ENCODE data around the gene C19orf25.

Gene C19orf25

GRCh38 chr19:1489463-1490310 lies 10.7 kb upstream of the C19orf25 start:
- no peak for DNase-seq (ENCODE audit: low read depth)
- TF ChIP-seq MYC (IDR thresholded peaks at IDR 0.05; ENCODE audit: low read depth, low read length) (no peak), POLR2A (IDR thresholded peaks at IDR 0.05; ENCODE audit: extremely low read depth, insufficient read length) (peak; percentile 32)
- H3K4me3 ChIP-seq (ENCODE audit: low read depth, low read length): peak overlapping the region; percentile 21

DNA sequence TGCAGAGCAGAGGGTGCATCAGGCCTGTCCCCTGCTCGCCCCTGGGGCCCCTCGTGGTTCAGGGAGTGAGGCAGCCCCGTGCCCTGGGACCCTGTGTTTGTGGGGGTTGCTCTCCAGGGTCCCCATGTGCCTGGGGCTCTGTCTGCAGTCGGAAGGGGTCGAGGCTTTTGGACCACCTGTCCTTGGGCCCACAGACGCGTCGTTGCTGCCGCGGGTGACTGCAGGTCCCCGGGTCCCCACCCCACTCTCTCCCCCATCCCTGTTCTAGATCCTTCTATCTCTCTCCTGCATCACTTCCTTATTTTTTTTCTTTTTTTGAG lies 9.2 kb upstream of the C19orf25 start:
- DNase-seq (ENCODE audit: low read depth): no peak

GRCh38 chr19:1487576-1488281 lies 8.7 kb upstream of the C19orf25 start:
- DNase-seq (ENCODE audit: low read depth): no peak
- TF ChIP-seq MYC (IDR thresholded peaks at IDR 0.05; ENCODE audit: low read depth, low read length) (no peak), CTCF (IDR thresholded peaks at IDR 0.05; ENCODE audit: low read depth, low read length) (no peak), POLR2A (IDR thresholded peaks at IDR 0.05; ENCODE audit: extremely low read depth, insufficient read length) (no peak)
- TF ChIP-seq, protein P1, sequence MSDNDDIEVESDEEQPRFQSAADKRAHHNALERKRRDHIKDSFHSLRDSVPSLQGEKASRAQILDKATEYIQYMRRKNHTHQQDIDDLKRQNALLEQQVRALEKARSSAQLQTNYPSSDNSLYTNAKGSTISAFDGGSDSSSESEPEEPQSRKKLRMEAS (IDR thresholded peaks at IDR 0.05; ENCODE audit: low read depth, low read length): no peak

More for the DNA sequence above, 9.2 kb upstream of the C19orf25 start:
- no peak overlapping the region for H3K4me3 ChIP-seq (ENCODE audit: low read depth, low read length)
- no peak for TF ChIP-seq POLR2A (IDR thresholded peaks at IDR 0.05; ENCODE audit: extremely low read depth, insufficient read length)
- TF ChIP-seq MYC (IDR thresholded peaks at IDR 0.05; ENCODE audit: low read depth, low read length): no peak
- no peak for TF ChIP-seq CTCF (IDR thresholded peaks at IDR 0.05; ENCODE audit: low read depth, low read length)
- TF ChIP-seq, protein P1 (IDR thresholded peaks at IDR 0.05; ENCODE audit: low read depth, low read length): no peak

DNA sequence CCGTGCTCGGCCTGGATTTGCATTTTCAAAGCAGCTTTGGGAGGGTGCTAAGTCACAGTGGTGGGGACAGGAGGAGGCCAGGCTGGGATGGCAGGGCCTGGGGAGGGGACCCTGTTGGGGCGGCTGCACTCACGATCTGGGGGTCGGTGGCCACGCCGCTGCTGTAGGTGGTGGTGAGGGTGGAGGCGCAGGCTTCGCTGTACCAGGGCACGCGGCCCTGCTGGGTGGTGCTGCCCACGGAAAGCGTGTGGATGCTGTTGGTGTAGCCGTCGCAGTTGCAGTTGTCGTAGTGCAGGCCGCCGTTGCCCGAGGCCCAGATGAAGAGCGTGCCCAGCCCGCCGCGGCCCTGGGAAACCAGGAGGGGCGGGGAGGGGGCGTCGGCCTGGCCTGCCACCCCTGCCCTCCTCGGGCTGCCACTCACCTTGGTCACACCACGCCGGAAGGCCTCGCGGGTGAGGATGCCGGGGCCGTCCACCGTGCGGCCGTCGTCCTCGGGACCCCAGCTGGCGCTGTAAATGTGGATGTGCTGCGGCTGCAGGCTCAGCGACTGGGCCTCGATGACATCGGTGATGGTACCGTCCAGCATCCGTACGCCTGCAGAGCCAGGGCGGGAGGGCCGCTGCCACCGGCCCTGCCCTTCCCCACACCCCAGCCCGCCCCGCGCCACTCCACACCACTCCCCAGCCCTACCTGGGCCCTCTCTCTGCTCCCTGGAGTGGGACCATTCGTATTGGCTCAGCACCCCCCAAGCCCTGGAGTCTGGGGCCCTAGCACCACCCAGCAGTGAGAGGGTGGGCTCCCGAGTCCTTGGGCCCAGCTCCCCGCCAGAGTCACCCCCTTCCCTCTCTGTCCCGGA lies 7.9 kb upstream of the C19orf25 start:
- no peak overlapping the region for H3K4me3 ChIP-seq (ENCODE audit: low read depth, low read length)
- no peak for TF ChIP-seq CTCF (IDR thresholded peaks at IDR 0.05; ENCODE audit: low read depth, low read length)
- TF ChIP-seq MYC (IDR thresholded peaks at IDR 0.05; ENCODE audit: low read depth, low read length): no peak
- no peak for TF ChIP-seq POLR2A (IDR thresholded peaks at IDR 0.05; ENCODE audit: extremely low read depth, insufficient read length)
- TF ChIP-seq, protein P1 (IDR thresholded peaks at IDR 0.05; ENCODE audit: low read depth, low read length): no peak
- DNase-seq (ENCODE audit: low read depth): no peak

More at GRCh38 chr19:1487576-1488281, 8.7 kb upstream of the C19orf25 start:
- no peak overlapping the region for H3K4me3 ChIP-seq (ENCODE audit: low read depth, low read length)

DNA sequence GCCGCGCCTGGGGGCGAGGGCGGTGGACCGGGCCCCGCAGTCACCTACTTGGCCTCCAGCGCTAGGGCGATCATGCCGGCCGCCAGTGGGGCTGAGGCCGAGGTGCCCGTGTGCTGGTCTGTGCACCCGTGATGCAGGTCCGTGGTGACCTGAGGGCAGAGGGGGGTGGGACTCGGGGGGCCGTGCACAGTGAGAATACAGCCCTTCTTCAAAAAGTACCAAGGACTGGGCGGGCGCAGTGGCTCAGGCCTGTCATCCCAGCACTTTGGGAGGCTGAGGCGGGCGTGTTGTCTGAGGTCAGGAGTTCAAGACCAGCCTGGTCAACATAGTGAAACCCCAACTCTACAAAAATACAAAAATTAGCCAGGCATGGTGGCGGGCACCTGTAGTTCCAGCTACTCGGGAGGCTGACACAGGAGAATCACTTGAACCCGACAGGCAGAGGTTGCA lies 5.0 kb upstream of the C19orf25 start:
- no peak overlapping the region for H3K4me3 ChIP-seq (ENCODE audit: low read depth, low read length)
- DNase-seq (ENCODE audit: low read depth): no peak
- TF ChIP-seq, protein P1 (IDR thresholded peaks at IDR 0.05; ENCODE audit: low read depth, low read length): no peak
- TF ChIP-seq CTCF (IDR thresholded peaks at IDR 0.05; ENCODE audit: low read depth, low read length) (no peak), MYC (IDR thresholded peaks at IDR 0.05; ENCODE audit: low read depth, low read length) (no peak), POLR2A (IDR thresholded peaks at IDR 0.05; ENCODE audit: extremely low read depth, insufficient read length) (no peak)

Measured in NB4 (cell line).